Vagina (tissue), 2 donors: ENCODE data around the gene CD46. TPM values are rescaled to one million over a fixed set of nuclear protein-coding genes. Genes with fewer than 3 reads are reported as not detected.

Experiments used
- DNase-seq, 2 donors: peaks; one replicate each; pipeline ENCODE4 v3.0.0-alpha.2; 2017; ENCODE audit errors: extremely low spot score in 2 of 2
- H3K27ac ChIP-seq: fragments of 200-600 bp; sonication (generic); one replicate; pipeline ENCODE4 v1.5.1; 2019
- H3K27me3 ChIP-seq: fragments of 200-600 bp; sonication (generic); one replicate; pipeline ENCODE4 v1.5.1; 2019
- H3K36me3 ChIP-seq, 2 donors: fragments of 200-600 bp; sonication (generic); one replicate each; pipeline ENCODE4 v1.5.1; 2017 to 2019
- H3K4me1 ChIP-seq: fragments of 200-600 bp; sonication (generic); one replicate; pipeline ENCODE4 v1.5.1; 2019
- H3K4me3 ChIP-seq, 2 donors: fragments of 200-600 bp; sonication (generic); 1 replicate in 1 of 2; 2 replicates in 1 of 2; pipeline ENCODE4 v1.5.1; 2016 to 2019
- H3K9me3 ChIP-seq: fragments of 200-600 bp; sonication (generic); one replicate; pipeline ENCODE4 v1.5.1; 2019
- POLR2A ChIP-seq, 2 donors: fragments of 450-650 bp; IDR thresholded peaks; one replicate each; pipeline ENCODE4 v1.6.1; 2017; ENCODE audit warnings: antibody characterized with exemption in 2 of 2, mild to moderate bottlenecking in 2 of 2, moderate library complexity in 2 of 2
- POLR2AphosphoS5 ChIP-seq, 2 donors: sonication (generic); formaldehyde crosslinking; IDR thresholded peaks; one replicate each; pipeline ENCODE4 v1.9.0; 2017; ENCODE audit warnings: antibody characterized with exemption in 2 of 2, mild to moderate bottlenecking in 2 of 2, low read depth in 1 of 2; ENCODE audit not compliant: insufficient read depth in 1 of 2
- intact Hi-C: fragments of 100-400 bp; cut with DNase I; formaldehyde crosslinking; loops from one replicate; pipeline ENCODE4 v1.15.1; 2023
- total RNA-seq: library from RNA; depleted of rRNA; stranded (reverse); fragments of >200 nt; gene quantifications from one replicate; pipeline ENCODE4 v1.2.3, GENCODE V29; 2016
- TF ChIP-seq, protein P1 (sequence below), 3 experiments: fragments of 450-650 bp in 2 of 3; fragments of 200-600 bp in 1 of 3; sonication (generic) in 1 of 3; IDR thresholded peaks; one replicate each; pipeline ENCODE4 v1.5.1; 2017 to 2019; ENCODE audit warnings: antibody characterized with exemption in 3 of 3, mild to moderate bottlenecking in 2 of 3, moderate library complexity in 2 of 3

Gene CD46
- total RNA-seq, 1 donor from 2014 or later = 143 TPM

DNA sequence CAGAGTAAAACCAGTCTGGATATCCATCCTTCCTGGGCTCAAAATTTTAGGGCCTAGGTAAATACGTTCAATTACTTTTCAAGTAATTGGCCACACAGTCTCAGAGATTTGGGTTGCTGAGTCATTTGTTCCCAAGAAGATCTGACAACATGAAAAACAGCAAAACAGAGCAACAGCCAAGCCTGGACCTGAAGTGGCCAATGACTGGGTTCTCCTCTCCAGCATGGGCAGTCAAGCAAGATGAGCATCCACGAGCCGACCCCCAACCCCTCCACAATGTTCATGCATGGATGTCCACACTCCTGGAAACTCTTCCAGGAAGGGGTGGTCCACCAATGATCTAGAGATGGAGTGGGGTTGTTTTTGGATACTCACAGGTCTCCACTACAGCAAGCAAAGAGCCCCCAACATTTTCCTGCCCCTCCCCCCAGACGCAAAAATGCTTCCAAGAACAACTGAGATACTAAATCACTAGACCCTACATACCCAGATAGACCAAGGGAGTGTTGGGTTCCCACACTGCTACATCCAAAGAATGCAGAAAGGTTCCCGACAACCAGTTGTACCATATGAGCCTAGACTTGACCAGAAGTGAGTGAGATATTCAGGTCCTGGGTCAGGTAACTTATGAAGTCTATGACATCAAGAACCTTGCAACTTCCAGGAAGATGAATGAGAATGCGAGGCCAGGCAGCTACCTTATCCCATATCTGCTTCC, 73.0 kb downstream of the CD46 start:
- H3K27me3 ChIP-seq = no peaks in the 10 kb centered on the region
- peaks cover 84% of the 10 kb centered on the region for H3K4me1 ChIP-seq
- H3K9me3 ChIP-seq = no peaks in the 10 kb centered on the region
- H3K27ac ChIP-seq = peak overlapping the region; percentile 94
- no peak for DNase-seq
- intact Hi-C loops = loop anchor here (5.0 kb wide), 1 partner anchor 137 kb away; no protein-coding TSS in a partner anchor
- TF ChIP-seq POLR2A (IDR thresholded peaks at IDR 0.05) = no peak
- TF ChIP-seq, protein P1, sequence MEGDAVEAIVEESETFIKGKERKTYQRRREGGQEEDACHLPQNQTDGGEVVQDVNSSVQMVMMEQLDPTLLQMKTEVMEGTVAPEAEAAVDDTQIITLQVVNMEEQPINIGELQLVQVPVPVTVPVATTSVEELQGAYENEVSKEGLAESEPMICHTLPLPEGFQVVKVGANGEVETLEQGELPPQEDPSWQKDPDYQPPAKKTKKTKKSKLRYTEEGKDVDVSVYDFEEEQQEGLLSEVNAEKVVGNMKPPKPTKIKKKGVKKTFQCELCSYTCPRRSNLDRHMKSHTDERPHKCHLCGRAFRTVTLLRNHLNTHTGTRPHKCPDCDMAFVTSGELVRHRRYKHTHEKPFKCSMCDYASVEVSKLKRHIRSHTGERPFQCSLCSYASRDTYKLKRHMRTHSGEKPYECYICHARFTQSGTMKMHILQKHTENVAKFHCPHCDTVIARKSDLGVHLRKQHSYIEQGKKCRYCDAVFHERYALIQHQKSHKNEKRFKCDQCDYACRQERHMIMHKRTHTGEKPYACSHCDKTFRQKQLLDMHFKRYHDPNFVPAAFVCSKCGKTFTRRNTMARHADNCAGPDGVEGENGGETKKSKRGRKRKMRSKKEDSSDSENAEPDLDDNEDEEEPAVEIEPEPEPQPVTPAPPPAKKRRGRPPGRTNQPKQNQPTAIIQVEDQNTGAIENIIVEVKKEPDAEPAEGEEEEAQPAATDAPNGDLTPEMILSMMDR (IDR thresholded peaks at IDR 0.05) = no peak
- no peak for TF ChIP-seq POLR2AphosphoS5 (IDR thresholded peaks at IDR 0.05; ENCODE audit: insufficient read depth in 1 of 2, low read depth in 1 of 2)
- H3K36me3 ChIP-seq = no peaks in the 10 kb centered on the region
- H3K4me3 ChIP-seq = peak overlapping the region; percentile 14 to 57

DNA sequence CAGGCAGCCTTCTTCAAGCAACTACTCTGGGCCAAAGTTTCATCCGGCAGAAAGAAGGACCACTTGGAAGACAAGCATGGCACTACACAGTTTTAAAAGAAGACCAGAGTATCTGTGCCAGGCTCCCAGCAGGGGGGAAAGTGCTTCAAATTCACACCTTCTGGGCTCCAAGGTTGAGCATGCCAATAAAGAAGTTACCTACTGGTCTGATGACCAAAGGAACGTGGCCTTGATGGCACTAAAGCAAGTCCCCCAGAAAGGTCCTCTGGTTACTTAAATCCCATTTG, 73.5 kb downstream of the CD46 start:
- peak overlapping the region; percentile 14 to 34 for H3K4me3 ChIP-seq
- intact Hi-C loops = loop anchor here (5.0 kb wide), 1 partner anchor 137 kb away; no protein-coding TSS in a partner anchor

DNA sequence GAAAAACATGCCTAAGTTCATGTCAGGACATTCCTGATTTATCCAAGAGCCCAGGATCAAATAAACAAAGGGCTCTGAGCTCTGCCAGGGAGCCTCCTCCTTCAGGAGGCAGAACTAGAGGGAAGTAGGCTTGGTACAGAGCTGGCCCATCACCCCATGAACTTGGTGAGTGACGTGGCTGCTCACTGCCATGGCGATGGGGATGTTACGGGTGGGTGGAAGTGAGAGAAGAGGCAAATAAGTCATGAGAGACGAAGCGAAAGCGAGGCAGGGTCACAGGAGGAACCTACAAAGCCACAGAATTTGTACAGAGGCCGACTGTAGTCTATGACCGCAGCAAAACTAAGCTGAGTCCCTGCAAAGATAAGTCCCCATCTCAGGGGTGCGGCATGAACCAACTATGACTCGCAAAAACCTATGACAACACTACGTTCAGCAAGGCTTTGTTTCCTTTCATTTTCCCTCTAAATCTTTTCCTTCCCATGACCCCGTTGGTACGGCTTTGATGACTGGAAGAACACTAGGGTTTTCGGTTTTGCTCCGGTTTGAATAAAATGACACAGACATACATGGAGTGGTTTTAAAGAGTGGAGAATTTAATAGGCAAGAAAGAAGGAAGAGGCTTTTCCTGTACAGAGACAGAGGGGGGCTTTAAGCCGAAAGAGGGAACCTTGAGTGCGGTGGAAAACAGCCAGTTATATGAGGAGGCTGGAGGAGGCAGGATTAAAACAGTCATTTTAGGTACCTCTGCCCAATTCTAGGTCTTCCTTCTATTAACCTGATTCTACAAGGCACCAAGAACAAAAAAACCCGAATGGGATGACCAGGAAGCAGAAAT, 74.1 kb downstream of the CD46 start:
- TF ChIP-seq POLR2AphosphoS5 (IDR thresholded peaks at IDR 0.05; ENCODE audit: insufficient read depth in 1 of 2, low read depth in 1 of 2) (peak in 1 of 2 donors; percentile 16), POLR2A (IDR thresholded peaks at IDR 0.05) (no peak)
- TF ChIP-seq, protein P1 (IDR thresholded peaks at IDR 0.05) = no peak
- DNase-seq = no peak
- Histone ChIP-seq H3K9me3 (no peaks in the 10 kb centered on the region), H3K4me1 (peaks cover 79% of the 10 kb centered on the region), H3K4me3 (peak overlapping the region; percentile 14 to 34), H3K36me3 (no peaks in the 10 kb centered on the region), H3K27me3 (no peaks in the 10 kb centered on the region), H3K27ac (peak overlapping the region; percentile 94)
- intact Hi-C loops = loop anchor here (5.0 kb wide), 1 partner anchor 136 kb away; no protein-coding TSS in a partner anchor

More for the DNA sequence above, 73.5 kb downstream of the CD46 start:
- Histone ChIP-seq H3K27ac (peak overlapping the region; percentile 94), H3K4me1 (peaks cover 79% of the 10 kb centered on the region), H3K27me3 (no peaks in the 10 kb centered on the region), H3K36me3 (no peaks in the 10 kb centered on the region), H3K9me3 (no peaks in the 10 kb centered on the region)
- no peak for DNase-seq
- TF ChIP-seq POLR2AphosphoS5 (IDR thresholded peaks at IDR 0.05; ENCODE audit: insufficient read depth in 1 of 2, low read depth in 1 of 2) (no peak), POLR2A (IDR thresholded peaks at IDR 0.05) (no peak)
- TF ChIP-seq, protein P1 (IDR thresholded peaks at IDR 0.05) = no peak

DNA sequence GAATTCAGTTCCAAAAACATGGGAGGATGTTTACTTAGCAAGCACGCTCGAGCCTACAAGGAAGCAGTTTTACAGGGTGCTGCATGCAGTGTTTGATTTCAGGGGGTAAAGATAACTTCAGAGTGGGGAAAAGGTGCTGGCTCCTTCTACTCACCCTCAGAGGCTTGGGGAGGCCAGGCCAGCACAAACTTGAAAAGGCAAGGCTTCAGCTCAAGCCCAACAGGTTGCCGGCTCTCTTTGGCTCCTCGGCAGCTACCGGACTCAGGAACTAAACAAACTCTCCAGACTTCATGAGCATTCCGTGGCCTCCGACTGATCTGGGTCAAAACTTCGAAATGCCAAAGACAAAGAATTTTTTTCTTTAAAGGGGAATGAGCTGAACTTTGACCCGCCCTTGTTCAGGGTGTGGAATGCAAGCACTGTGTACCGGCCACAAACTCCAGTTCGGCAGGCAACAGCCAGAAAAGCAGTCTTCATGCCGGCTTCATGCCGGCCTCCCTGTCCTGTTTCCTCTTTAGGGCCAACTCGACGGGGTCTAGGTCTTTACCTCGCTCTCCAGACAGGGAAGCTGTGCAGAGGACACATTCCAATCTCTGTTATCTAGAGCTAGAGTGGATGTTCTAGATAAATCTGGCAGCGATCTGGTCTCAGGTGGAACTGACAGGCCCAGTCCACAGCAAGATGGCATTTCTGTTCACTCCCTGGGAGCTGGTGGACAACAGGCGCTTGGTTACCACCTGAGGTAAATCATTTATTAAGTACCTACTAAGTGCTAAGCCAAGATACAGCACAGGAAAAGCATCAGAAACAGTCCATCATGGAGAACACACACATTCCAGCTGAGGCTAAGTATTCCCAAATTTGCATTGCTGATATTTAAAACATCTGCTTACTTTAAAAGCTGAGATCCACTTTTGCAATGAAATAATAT, 75.0 kb downstream of the CD46 start:
- H3K36me3 ChIP-seq = no peaks in the 10 kb centered on the region
- peaks cover 79% of the 10 kb centered on the region for H3K4me1 ChIP-seq
- H3K27ac ChIP-seq = peak overlapping the region; percentile 94
- H3K4me3 ChIP-seq = peak overlapping the region; percentile 14 to 34
- no peak for DNase-seq
- TF ChIP-seq, protein P1 (IDR thresholded peaks at IDR 0.05) = no peak
- TF ChIP-seq POLR2AphosphoS5 (IDR thresholded peaks at IDR 0.05; ENCODE audit: insufficient read depth in 1 of 2, low read depth in 1 of 2) (peak in 1 of 2 donors; percentile 33), POLR2A (IDR thresholded peaks at IDR 0.05) (no peak)
- no peaks in the 10 kb centered on the region for H3K9me3 ChIP-seq
- intact Hi-C loops = loop anchor here (5.0 kb wide), 1 partner anchor 135 kb away; no protein-coding TSS in a partner anchor
- no peaks in the 10 kb centered on the region for H3K27me3 ChIP-seq
